ENCODE measurements around the gene LIFR.

DNA sequence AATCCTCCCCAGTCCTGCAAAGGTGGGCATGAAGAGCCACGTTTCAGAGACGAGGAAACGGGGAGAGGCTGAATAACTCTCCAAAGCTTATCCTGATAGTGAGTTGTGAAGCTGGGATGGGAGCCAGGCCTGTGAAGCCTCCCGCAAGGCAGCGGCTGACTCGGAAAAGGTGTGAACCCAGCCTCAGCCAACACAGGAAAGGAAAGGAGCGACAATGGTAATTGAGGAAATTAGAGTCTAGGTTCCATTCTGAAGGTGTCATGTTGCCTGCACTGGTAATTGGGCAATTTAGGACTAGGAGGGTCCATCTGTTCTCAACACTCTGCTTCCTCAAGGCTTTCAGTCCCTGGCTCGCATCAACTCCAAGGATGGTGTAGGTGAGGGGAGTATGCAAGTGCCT is 83.4 kb downstream of the LIFR start:
- TF ChIP-seq, protein P1, sequence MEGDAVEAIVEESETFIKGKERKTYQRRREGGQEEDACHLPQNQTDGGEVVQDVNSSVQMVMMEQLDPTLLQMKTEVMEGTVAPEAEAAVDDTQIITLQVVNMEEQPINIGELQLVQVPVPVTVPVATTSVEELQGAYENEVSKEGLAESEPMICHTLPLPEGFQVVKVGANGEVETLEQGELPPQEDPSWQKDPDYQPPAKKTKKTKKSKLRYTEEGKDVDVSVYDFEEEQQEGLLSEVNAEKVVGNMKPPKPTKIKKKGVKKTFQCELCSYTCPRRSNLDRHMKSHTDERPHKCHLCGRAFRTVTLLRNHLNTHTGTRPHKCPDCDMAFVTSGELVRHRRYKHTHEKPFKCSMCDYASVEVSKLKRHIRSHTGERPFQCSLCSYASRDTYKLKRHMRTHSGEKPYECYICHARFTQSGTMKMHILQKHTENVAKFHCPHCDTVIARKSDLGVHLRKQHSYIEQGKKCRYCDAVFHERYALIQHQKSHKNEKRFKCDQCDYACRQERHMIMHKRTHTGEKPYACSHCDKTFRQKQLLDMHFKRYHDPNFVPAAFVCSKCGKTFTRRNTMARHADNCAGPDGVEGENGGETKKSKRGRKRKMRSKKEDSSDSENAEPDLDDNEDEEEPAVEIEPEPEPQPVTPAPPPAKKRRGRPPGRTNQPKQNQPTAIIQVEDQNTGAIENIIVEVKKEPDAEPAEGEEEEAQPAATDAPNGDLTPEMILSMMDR (IDR thresholded peaks at IDR 0.05; ENCODE audit: borderline replicate concordance, extremely low read depth, low read length, poor library complexity, severe bottlenecking), result no peak
- no peak for TF ChIP-seq EZH2 (IDR thresholded peaks at IDR 0.05; ENCODE audit: borderline replicate concordance, low read depth, low read length, severe bottlenecking)

Data from DND-41 (cell line).